HG02885 (cell line): ENCODE results near the gene ABCA6.
"Not testable (repeated sequence)": the region's sequence is repeated elsewhere in the genome, so short reads cannot be mapped to it uniquely, and the experiment has no call there.

ENCODE experiments used
- ATAC-seq: cut with Tn5 transposase; IDR thresholded peaks from one replicate; pipeline ENCODE4 v1.9.1; 2021; ENCODE audit warnings: mild to moderate bottlenecking; ENCODE audit not compliant: unreplicated experiment, poor library complexity

ABCA6 gene, protein sequence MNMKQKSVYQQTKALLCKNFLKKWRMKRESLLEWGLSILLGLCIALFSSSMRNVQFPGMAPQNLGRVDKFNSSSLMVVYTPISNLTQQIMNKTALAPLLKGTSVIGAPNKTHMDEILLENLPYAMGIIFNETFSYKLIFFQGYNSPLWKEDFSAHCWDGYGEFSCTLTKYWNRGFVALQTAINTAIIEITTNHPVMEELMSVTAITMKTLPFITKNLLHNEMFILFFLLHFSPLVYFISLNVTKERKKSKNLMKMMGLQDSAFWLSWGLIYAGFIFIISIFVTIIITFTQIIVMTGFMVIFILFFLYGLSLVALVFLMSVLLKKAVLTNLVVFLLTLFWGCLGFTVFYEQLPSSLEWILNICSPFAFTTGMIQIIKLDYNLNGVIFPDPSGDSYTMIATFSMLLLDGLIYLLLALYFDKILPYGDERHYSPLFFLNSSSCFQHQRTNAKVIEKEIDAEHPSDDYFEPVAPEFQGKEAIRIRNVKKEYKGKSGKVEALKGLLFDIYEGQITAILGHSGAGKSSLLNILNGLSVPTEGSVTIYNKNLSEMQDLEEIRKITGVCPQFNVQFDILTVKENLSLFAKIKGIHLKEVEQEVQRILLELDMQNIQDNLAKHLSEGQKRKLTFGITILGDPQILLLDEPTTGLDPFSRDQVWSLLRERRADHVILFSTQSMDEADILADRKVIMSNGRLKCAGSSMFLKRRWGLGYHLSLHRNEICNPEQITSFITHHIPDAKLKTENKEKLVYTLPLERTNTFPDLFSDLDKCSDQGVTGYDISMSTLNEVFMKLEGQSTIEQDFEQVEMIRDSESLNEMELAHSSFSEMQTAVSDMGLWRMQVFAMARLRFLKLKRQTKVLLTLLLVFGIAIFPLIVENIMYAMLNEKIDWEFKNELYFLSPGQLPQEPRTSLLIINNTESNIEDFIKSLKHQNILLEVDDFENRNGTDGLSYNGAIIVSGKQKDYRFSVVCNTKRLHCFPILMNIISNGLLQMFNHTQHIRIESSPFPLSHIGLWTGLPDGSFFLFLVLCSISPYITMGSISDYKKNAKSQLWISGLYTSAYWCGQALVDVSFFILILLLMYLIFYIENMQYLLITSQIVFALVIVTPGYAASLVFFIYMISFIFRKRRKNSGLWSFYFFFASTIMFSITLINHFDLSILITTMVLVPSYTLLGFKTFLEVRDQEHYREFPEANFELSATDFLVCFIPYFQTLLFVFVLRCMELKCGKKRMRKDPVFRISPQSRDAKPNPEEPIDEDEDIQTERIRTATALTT (N-terminal part only)

DNA sequence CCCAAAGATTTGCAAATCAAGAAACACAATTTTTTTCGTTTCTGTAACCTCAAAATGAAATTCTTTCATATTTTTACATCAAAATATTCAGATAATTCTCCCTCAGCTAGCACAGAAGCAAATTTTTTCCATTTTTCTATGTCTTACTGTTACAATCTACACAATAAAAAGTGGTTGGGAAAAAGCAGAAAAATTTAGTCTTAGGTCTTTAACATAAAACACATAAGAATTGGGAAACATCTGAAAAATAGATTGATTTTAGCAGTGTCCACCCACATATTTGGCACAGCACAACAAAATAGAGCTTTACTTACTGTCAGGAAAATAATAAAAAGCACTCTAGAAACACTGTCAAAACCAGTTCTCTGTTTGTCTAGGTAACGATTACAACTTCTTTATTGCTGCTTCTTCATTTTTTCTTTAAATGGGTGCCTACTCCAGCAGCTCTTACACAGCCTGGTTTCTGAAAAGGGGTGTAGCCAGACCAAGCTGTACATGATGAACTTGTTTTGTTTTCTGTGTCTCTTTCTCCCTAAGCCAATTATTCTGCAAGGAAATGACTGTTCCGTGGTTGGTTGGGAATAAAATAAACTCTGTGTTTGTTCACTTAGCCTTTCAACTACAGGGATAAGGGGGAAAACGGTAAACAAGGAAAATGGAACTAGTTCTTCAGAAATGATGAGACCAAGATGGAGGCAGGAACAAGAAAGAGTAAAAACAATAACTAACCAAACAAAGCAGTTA, at the start of gene ABCA6:
ABCA6 (minus strand) TSS at position 465 of the 744 bp plus-strand sequence. CDS start 1,192 bp downstream, outside the sequence.
- no peak for ATAC-seq

DNA sequence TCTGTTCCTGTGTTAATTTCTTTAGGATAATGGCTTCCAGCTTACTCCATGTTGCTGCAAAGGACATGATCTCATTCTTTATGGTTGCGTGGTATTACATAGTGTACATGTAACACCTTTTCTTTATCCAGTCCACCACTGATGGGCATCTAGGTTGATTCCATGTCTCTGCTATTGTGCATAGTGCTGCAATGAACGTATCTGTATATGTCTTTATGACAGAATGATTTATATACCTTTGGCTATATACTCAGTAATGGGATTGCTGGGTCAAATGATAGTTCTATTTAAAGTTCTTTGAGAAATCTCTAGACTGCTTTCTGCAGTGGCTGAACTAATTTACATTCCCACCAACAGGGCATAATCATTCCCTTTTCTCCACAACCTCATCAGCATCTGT, 47.1 kb upstream of the ABCA6 start:
- ATAC-seq: no peak

DNA sequence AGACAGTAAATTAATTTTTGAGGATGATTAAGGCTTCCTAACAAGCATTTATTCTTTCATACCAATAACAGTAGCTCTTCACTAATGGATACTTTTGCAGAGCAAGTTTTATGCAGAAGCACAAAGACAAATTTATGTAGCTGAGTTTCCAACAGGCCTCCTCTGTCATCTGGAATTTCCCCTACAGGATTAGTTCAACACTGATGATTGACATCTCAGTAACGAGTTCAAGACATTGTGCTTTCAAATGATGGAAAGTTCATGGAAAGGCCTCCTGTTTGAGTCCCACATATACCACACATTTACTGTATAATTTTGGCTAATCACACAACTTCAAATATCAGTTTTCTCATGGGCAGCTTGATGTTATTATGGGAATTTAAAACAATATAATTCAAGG, 46.4 kb upstream of the ABCA6 start:
- ATAC-seq: no peak

DNA sequence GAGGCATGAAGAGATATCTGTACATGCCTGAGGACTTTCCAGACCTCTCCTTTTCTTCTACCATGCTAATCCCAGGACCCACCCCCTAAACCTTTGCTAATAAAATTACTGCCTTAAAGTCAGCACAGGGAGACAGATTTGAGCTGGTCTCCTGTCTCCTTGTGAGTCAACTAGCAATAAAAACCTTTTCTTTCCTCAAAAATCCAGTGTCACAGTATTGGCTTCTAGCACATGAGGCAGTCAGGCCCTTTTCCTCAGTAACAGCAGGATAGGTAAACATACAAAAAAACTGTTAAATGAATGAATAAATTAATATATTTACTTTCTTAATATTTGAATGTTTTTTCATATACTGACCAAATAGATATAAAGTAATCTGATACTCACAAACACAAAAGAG, 45.6 kb upstream of the ABCA6 start:
- no peak for ATAC-seq

DNA sequence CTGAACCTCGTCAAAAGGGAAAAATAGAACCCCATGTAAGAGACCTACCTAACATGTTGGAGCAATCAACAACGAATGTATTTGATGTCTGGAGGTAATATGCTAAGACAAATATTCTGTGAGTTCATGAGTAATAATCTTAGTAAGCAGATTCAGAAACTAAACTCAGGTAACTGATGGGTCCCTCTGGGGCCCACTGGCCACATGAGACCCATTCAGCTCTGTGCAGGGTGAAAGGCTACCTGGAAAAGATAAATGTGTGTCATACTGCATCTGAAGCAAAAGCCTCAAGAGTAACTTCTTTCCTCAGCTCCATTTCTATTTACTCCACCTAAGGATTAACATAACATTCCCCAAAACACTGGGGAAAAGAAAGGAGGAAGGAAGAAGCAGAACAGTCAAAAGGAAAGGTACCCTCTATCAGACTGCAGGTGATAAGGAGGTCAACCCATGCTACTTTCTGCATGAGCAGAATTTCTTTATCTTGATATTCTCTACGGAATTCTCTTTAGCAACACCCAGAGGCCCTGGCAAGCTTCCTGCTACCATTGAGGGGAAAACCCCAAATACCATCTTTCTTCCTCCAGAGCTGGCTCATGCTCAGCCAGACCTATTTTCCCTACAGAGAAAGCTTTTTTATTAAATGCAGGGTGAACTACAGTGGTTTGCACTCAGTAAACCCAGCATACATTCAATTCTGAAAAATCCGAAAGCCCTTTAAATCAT, 37.7 kb upstream of the ABCA6 start:
- no peak for ATAC-seq

DNA sequence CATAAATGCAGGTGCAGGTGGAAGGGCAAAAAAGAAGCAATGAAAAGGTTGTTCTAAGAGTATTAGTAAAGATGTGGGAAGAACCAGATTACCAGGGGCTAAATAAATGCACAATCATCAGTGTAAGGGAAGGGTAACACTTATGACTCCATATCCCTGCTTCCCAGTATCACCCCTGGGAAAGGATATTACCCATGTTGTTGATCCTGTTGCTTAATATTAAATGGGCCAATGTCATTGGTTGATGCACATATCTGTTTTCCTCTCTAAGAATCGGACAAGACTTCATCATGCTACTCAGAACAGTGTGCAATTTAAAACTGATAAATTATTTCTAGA, 34.7 kb upstream of the ABCA6 start:
- no peak for ATAC-seq

DNA sequence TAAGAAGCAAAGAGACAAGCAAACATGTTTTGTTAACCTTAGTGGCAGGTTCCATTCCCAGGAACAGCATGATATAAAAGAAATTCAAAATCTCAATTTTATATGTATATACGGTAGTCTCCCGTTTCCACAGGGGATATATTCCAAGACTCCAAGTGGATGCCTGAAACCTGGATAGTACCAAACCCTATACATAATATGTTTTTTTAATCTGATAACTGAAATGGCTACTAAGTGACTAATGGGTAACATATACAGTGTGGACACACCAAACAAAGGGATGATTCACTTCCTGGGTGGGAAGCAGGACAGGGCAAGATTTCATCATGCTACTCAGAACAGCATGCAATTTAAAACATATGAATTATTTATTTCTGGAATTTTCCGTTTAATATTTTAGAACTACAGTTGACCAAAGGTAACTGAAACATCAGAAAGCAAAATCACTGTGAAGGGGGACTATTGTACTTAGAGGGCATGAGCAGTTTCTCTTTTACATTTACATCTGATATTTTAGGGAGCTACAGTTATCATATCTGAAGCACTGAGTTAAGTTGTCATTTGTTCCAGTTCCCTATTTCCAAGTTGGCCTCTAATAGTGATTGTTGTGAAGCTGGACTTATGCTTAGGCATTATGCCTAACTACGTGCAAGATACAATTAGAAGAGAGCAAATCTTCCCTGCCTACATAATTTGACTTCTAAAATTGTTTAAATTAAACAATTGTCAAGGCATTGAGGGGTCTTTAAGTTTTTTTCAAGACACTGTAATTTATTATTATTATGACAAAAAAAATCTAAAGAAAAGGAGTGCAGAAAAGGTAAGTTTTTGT, 34.1 kb upstream of the ABCA6 start:
- ATAC-seq: no peak

DNA sequence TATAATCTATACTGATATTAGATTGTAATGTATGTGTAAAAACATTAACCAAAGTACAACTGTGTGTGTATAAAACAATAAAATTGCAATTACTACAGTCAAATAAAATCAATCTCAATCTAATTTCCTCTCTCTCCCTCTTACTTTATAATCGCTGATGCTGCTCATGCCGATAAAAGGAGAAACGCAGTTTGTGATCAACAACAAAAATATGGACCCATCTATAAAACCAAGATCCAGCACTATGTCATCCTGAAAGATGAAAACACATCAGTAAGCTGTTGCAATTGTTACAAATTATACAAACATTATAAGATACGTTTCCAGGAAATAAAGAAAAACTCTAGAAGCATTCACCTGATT, 33.5 kb upstream of the ABCA6 start:
- no peak for ATAC-seq

DNA sequence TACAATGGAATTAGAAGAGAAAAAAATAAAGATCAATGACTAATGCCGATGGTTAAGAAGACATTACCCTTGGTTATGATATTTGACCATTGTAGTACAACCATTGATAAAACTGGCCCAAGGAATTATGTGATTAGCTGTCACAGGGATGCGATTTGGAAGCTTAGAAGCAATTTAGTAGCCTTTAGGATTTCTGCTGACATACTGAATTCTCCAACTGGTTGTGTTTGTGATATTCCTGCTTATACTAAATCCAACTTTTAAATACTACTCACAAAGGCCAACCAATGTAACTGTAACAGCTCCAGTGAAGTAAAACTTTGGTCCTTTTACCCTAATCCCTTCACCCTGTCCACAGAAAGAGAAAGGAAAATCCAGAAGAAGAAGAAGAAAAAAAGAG, 31.4 kb upstream of the ABCA6 start:
- ATAC-seq: no peak

DNA sequence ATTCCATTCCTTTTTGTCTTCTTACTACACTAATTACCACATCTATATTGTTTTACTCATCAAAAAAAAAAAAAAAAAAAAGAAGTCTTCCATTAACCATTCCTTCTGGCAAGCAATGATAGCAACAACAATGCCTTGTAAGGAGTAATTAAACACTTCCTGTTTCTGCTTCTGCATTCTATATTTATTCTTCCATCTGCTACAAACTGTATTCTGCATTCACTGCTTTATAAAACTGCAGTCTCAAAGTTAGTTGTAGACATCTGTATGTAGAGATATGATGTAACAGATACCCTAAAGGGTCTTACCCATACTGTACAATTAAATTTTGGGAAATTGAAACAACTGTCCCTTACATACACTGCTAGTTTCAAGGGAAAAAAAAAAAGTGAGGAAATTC, 28.7 kb upstream of the ABCA6 start:
- ATAC-seq: no peak

DNA sequence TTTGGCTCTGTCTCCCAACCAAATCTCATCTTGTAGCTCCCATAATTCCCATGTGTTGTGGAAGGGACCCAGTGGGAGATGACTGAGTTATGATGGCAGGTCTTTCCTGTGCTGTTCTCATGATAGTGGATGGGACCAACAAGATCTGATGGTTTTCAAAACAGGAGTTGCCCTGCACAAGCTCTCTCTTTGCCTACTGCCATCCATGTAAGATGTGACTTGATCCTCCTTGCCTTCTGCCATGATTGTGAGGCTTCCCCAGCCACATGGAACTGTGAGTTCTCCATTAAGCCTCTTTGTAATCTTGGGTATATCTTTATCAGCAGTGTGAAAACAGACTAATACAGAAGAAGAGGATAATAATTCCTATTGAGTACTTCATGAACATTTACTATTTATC, 26.9 kb upstream of the ABCA6 start:
- not testable (repeated sequence) for ATAC-seq

DNA sequence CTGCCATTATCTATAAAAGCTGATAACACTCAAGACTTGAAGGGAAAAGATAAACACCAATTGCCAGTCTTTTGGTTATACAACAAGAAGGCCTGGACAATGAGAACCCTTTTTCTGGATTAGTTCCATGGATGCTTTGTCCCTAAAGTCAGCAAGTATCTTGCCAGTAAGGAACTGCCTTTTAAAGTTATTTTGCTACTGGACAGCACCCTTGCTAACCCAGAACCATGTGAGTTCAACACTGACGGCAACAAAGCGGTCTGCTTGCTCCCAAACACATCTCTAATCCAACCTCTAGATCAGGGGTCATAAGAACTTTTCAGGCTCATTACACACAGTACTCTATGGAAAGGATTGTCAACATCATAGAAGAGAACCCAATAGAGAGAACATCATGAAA, 25.3 kb upstream of the ABCA6 start:
- ATAC-seq: no peak

DNA sequence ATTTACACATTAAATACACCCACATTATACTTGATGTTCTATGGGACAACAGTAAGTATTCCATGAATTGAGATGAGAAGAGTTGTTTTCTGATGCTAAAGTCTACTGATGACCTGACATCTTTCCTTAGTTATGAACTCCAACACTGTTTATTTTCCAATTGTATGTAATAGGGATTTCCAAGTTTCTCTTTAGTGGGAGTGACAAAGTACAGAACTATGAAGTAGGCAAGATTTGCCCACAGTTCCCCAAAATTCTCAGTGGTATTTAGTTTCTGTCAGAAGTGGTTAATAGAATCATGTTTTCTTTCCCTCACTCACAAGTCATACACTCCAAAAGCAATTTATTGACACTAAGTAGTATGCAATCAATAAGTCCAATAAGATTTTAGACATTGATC, 22.5 kb upstream of the ABCA6 start:
- no peak for ATAC-seq

DNA sequence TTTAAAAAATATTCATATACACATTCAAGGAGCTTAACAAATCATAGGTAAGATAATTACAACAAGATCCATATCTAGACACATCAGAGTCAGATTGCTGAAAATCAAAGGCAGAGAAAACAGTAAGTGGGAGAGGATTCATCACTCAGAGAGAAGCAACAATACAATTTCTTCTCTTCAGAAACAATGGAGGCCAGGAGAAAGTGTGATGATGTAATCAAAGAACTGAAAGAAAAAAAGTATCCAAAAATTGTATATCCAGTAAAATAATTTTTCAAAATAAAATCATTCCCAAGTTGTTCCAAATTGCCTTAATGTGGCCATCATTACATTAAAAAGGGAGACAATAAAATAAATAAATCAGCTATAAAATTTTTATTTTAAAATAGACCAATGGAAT, 17.7 kb upstream of the ABCA6 start:
- no peak for ATAC-seq

DNA sequence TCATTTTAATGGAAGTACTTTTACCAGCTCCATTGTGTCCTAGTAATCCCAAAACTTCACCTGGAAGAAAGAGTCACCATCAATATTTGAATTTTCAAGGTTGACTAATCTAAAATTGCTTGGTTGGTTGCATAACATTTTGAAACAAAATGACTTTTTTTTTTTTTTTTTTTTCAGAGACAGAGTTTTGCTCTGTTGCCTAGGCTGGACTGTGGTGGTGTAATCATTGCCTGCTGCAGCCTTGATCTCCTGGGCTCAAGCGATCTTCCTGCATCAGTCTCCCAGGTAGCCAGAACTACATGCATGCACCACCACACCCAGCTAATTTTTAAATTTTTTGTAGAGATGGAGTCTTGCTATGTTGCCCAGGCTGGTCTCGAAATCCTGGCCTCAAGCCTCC, 12.6 kb upstream of the ABCA6 start:
- no peak for ATAC-seq

DNA sequence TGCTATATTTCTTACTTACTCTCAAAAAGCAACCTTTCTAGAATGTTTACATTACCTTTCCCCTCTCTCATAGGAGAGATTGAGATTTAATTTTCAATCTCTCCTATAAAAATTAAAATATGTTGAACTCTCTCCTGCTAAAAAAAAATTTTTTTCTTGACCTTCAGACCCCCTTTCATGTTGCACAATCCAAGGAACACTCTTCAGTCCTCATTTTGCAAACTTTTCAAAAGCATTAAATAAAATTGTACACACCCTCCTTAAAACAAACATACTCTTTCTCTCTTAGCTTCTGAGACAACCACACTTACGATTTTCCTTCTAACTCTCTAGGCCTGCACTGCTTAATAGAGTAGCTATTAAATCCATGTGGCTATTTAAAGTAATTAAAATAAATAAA, 8.6 kb upstream of the ABCA6 start:
- no peak for ATAC-seq

DNA sequence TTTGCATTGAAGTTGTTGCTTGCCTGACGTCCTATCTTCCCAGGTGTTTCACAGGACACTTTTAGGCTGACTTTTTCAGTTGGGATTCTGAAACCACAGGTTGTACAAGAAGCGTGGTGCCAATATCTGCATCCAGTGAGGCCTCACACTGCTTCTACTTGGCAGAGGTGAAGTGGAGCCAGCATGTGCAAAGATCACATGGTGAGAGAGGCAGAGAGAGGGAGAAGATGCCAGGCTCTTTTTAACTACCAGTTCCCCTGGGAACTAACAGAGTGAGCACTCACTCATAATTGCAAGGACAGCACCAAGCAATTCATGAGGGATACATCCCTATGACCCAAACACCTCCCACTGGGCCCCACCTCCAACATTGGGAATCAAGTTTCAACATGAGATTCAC, 5.8 kb upstream of the ABCA6 start:
- ATAC-seq: no peak

DNA sequence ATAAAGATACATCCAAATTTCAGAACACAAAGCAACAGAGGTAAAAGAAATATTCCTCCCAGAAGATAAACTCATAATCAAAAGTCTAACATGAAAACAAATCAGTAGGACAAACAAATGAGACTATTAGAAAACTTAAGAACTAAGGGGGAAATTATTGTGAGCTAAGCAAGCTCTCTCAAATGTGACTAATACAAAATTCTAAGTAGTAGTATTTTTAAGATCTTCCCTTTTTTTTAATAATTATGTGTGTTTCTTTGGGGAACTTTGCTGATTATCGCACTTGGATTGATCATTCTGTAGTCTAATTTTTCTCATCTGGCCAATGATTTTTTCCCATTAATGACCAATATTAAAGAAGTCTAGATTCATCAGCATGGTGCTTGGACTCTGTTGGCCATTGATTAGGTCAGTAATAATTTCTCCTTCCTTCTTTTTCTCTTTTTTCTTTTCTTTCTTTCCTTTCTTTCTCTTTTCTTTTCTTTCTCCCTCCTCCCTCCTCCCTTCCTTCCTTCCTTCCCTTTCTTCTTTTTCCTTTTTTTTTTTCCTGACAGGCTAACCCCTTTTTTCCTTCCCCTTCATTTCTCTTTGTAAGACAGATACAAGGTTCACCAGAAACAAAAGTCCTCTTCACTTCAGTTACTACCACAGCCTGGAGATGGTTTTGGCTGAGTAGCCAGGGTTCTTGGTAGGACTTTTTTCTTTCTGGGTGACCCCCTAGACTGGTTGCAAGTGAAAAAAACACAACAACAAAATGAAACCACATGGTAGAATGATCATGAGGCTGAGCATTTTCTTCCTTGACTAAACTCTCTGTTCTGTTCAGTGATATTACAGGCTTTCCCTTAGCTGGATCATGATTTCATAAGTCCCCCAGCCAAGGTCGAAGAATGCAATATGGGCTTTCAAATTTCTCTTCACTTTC, 2.9 kb upstream of the ABCA6 start:
- ATAC-seq: no peak
